DOHH2 (cell line): ENCODE measurements around the gene NCF2.

ENCODE experiments used
- CTCF ChIP-seq: fragments of 200-600 bp; sonication (generic); IDR thresholded peaks from one replicate; pipeline ENCODE4 v1.5.1; 2014; ENCODE audit warnings: antibody characterized with exemption, mild to moderate bottlenecking, low read depth, low read length; ENCODE audit not compliant: poor library complexity, severe bottlenecking
- EZH2phosphoT487 ChIP-seq: fragments of 200-600 bp; sonication (generic); IDR thresholded peaks from 2 replicates; pipeline ENCODE4 v1.6.1; 2017; ENCODE audit warnings: borderline replicate concordance, mild to moderate bottlenecking, antibody characterized with exemption, low read length, moderate library complexity, mixed read lengths

- TF ChIP-seq CTCF (no peak), EZH2phosphoT487 (no peak)
Observed at GRCh38 chr1:183517401-183517800, 72.9 kb downstream of the NCF2 start.
